Ishikawa (cell line): ENCODE results near the gene SLC16A11.

ENCODE experiments used
- EP300 ChIP-seq: IDR thresholded peaks from 2 replicates; pipeline ENCODE4 v1.6.1; 2012; ENCODE audit warnings: borderline replicate concordance
- FOXM1 ChIP-seq: IDR thresholded peaks from 2 replicates; pipeline ENCODE4 v1.6.1; 2012; ENCODE audit warnings: low read depth, borderline replicate concordance
- RAD21 ChIP-seq: IDR thresholded peaks from 2 replicates; pipeline ENCODE4 v1.6.1; 2012; ENCODE audit warnings: low read depth
- REST ChIP-seq: IDR thresholded peaks from 2 replicates; pipeline ENCODE4 v1.6.1; 2012; ENCODE audit warnings: low read depth, mild to moderate bottlenecking
- TAF1 ChIP-seq: IDR thresholded peaks from 2 replicates; pipeline ENCODE4 v1.6.1; 2012; ENCODE audit warnings: low read depth, mild to moderate bottlenecking
- TEAD4 ChIP-seq: IDR thresholded peaks from 2 replicates; pipeline ENCODE4 v1.6.1; 2012
- TF ChIP-seq, protein P1 (sequence below): IDR thresholded peaks from 2 replicates; pipeline ENCODE4 v1.6.1; 2012

DNA sequence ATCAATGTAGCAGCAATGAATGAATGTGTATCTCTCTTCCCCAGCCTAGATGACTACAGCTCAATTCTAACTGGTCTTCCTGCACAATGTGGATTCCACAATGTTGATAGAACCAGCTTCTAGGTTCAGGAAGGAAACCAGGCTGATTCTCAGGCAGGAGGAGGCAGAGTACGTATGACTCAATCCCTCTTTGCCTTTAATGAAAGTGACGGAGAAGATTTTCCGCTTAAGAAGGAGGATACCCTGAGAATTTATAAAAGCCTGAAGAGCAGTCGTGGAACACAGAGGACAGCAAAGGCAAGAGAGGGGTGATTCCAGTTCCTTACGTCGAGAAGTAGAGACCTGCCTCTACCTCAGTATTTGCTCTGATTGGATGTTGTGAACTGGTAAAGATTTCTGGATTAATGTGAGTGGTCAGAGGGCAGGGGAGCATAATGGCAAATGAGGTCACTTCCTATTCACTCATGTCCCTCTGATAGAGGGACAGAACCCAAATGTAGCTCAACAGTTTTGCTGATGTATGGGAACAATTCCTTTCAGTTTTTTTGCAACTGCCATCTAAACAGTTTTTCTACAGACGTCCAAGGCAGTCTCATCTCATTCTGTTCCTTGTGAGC, 15.0 kb upstream of the SLC16A11 start:
- TF ChIP-seq, protein P1, sequence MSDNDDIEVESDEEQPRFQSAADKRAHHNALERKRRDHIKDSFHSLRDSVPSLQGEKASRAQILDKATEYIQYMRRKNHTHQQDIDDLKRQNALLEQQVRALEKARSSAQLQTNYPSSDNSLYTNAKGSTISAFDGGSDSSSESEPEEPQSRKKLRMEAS: no peak
- no peak for TF ChIP-seq REST
- no peak for TF ChIP-seq RAD21
- TF ChIP-seq FOXM1: no peak
- TF ChIP-seq TEAD4: no peak
- TF ChIP-seq TAF1: no peak
- TF ChIP-seq EP300: no peak
